Left lung (tissue), 10 donors: Measurements from ENCODE around the gene CMTR1. TPM values are rescaled to one million over a fixed set of nuclear protein-coding genes. Genes with fewer than 3 reads are reported as not detected.

Source experiments
- ATAC-seq: fragments of 200-7000 bp; cut with Tn5 transposase; one replicate; pipeline ENCODE4 v1.9.1; 2020; ENCODE audit warnings: moderate library complexity
- DNase-seq, 4 donors: peaks; one replicate each; pipeline ENCODE4 v3.0.0-alpha.2; 2013 to 2020
- H3K27ac ChIP-seq, 2 donors: fragments of 200-600 bp; sonication (generic) in 1 of 2; one replicate each; pipeline versions ENCODE4 v1.5.0 to v1.8.0; 2020 to 2021
- H3K27me3 ChIP-seq, 2 donors: fragments of 200-600 bp; sonication (generic) in 1 of 2; one replicate each; pipeline versions ENCODE4 v1.5.0 to v1.8.0; 2020 to 2021
- H3K36me3 ChIP-seq, 2 donors: fragments of 200-600 bp; sonication (generic) in 1 of 2; one replicate each; pipeline versions ENCODE4 v1.5.0 to v1.8.0; 2020 to 2021
- H3K4me1 ChIP-seq, 2 donors: fragments of 200-600 bp; one replicate each; pipeline ENCODE4 v1.8.0; 2021
- H3K4me3 ChIP-seq, 2 donors: fragments of 200-600 bp; sonication (generic) in 1 of 2; one replicate each; pipeline versions ENCODE4 v1.5.0 to v1.8.0; 2020 to 2021; ENCODE audit warnings: mild to moderate bottlenecking in 1 of 2
- H3K9me3 ChIP-seq, 2 donors: fragments of 200-600 bp; sonication (generic) in 1 of 2; one replicate each; pipeline versions ENCODE4 v1.5.0 to v1.8.0; 2020 to 2021
- intact Hi-C, 2 donors: fragments of 100-400 bp; cut with DNase I; formaldehyde crosslinking; loops; one replicate each; pipeline versions ENCODE4 v1.11.2 to v1.14.2; 2022
- polyA plus RNA-seq, 6 donors: library from polyadenylated mRNA; unstranded; fragments of 120-200 nt; gene quantifications; one replicate each; pipeline ENCODE4 v1.2.1, GENCODE V29; 2013; ENCODE audit not compliant: insufficient read length in 6 of 6
- total RNA-seq, 2 donors: library from RNA; stranded (reverse); fragmentation: NEBNext Ultra II Directional; extraction: Animal tissue kit (Norgen Biotek cat#: 25700); gene quantifications; one replicate each; pipeline ENCODE4 v1.2.1, GENCODE V29; 2021
- TF ChIP-seq, protein P1 (sequence below), 2 donors: fragments of 200-600 bp; sonication (generic) in 1 of 2; IDR thresholded peaks; one replicate each; pipeline versions ENCODE4 v1.5.0 to v1.8.0; 2021; ENCODE audit warnings: antibody characterized with exemption in 2 of 2
- donor health status: DM: no; HTN: yes; CAD: no.
- donor health status: DM: no; HTN: no; CAD: no.

The CMTR1 gene
- total and polyA plus RNA-seq, 8 donors = 36.1 to 54.4 (median 51.1) TPM

DNA sequence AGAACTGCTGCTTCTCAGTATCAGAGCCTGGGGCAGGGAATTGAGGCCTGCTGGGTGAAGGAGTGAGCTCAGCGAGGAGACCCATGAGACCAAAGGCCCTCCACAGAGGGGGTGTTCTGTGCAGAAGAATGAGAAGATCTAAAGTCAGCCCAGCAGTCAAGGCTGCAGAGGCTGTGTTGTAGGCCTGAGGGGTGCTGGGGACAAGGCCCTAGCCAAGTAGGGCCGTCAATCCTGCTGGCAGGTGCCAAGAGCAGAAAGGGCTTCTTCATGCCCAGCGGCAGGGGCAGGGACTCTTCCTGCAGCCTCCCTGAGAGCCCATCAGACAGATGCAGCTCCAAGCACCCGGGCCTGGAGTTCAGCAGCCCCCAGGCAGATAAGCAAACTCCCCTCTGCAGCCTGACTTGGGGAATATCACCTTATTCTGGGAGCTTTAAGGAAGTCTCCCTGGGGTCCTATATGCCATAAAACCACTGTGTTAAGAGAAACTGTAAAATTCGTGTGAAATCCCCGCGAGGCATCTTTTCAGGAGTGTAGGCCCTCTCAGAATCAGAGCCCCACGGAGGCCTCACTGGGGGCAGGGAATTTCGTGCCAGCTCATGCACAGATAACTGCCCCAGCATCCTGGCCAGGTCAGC is 57.6 kb downstream of the CMTR1 start:
- ATAC-seq = no peak
- Histone ChIP-seq H3K27ac (no peak overlapping the region), H3K27me3 (no peaks in the 10 kb centered on the region), H3K4me1 (peaks cover 0 to 4% of the 10 kb centered on the region in 2 donors), H3K36me3 (no peaks in the 10 kb centered on the region), H3K9me3 (no peaks in the 10 kb centered on the region), H3K4me3 (no peak overlapping the region)
- DNase-seq = peak in 1 of 4 donors; percentile 24
- intact Hi-C loops = no loop called here
- TF ChIP-seq, protein P1, sequence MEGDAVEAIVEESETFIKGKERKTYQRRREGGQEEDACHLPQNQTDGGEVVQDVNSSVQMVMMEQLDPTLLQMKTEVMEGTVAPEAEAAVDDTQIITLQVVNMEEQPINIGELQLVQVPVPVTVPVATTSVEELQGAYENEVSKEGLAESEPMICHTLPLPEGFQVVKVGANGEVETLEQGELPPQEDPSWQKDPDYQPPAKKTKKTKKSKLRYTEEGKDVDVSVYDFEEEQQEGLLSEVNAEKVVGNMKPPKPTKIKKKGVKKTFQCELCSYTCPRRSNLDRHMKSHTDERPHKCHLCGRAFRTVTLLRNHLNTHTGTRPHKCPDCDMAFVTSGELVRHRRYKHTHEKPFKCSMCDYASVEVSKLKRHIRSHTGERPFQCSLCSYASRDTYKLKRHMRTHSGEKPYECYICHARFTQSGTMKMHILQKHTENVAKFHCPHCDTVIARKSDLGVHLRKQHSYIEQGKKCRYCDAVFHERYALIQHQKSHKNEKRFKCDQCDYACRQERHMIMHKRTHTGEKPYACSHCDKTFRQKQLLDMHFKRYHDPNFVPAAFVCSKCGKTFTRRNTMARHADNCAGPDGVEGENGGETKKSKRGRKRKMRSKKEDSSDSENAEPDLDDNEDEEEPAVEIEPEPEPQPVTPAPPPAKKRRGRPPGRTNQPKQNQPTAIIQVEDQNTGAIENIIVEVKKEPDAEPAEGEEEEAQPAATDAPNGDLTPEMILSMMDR (IDR thresholded peaks at IDR 0.05) = no peak

DNA sequence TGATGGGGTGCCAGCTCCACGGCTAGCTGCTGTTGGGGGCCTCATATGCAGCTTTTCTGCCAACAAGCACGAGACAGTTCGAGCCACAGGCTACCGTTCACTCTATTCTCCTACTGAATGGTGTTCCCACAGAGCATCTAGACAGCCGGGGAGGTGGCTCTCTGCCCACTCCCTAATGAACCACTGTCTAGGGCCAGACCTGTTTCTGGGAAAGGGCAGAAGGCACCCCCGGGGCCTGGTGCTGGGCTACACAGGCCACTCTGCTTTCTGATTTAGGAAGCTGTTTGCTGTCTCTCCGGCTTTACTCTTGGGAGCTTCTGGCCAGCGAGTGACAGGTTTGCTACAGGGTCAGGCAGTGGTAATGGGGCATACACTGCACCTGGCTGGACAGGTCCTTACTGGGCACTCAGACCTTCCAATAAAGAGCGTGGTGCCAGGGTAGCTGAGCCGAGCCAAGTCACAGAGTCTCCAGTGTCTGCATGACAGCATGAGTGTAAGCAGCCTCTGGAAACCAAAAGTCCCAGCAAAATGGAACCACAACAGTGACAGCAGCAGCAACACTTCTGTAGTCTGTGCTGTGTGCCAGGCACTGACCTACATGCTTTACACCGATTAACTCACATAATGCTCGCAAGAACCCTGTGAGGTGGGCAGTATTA is 58.3 kb downstream of the CMTR1 start:
- H3K27ac ChIP-seq = no peak overlapping the region

DNA sequence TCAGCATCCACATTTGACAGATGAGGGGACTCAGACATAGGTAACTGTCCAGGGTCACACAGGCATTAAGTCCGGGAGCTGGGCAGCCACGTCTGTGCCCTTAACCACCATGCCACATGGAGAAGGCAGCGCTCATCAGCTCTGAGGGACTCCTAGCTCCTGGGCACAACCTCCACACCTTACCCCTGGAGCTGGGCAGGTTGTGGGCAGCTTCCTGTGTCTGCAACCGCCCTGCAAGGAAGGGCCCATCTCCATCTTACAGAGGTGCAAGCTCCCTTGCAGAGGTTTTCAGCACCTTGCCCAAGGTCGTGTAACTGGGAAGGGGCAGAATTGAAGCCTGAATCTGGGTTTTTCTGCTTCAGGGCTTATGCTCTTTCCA is 58.8 kb downstream of the CMTR1 start:
- DNase-seq (peak in 1 of 4 donors; percentile 20), ATAC-seq (no peak)
- H3K27me3 ChIP-seq = no peaks in the 10 kb centered on the region
- peaks cover 0 to 4% of the 10 kb centered on the region in 2 donors for H3K4me1 ChIP-seq
- intact Hi-C loops = no loop called here
- H3K4me3 ChIP-seq = no peak overlapping the region
- no peaks in the 10 kb centered on the region for H3K9me3 ChIP-seq
- TF ChIP-seq, protein P1 (IDR thresholded peaks at IDR 0.05) = no peak
- no peak overlapping the region for H3K27ac ChIP-seq
- no peaks in the 10 kb centered on the region for H3K36me3 ChIP-seq

More for the DNA sequence above, 58.3 kb downstream of the CMTR1 start:
- no peak overlapping the region for H3K4me3 ChIP-seq
- ATAC-seq (no peak), DNase-seq (peak in 1 of 4 donors; percentile 22)
- TF ChIP-seq, protein P1 (IDR thresholded peaks at IDR 0.05) = no peak
- peaks cover 0 to 4% of the 10 kb centered on the region in 2 donors for H3K4me1 ChIP-seq
- intact Hi-C loops = no loop called here
- no peaks in the 10 kb centered on the region for H3K36me3 ChIP-seq
- H3K27me3 ChIP-seq = no peaks in the 10 kb centered on the region
- H3K9me3 ChIP-seq = no peaks in the 10 kb centered on the region

DNA sequence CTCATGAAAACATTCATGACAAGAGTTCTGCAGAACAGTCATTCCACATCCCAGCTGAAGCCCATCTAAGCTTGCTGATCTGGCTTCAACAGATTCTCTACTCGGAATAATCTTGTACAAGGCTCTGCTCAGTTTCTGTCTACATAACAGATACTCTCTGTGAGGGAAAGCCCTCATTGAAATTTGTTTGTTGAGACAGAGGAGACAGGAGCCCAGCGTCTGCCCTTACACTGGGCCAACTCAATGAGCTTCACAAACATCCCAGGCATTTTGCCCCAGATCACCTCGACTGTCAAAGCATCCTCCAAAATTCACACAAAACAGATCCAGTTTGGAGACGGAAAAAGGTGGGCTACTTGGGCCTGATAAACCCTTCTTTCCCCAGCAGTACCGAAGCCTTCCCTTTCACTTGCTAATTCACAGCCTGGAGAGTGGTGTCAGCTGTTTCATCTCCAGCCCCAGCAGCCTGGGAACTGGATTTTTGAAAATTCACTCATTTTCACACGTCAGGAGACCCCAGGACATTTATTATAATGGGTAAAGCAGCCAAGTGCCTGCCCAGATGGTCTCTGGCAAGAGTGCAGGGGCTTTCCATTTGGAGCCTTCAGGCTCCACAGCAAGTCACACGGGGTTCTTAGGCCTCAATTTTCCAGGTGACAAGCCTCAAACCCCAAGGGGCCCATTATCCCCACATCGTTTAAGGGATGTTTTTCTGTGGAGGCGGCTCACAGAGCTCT is 59.4 kb downstream of the CMTR1 start:
- Histone ChIP-seq H3K4me3 (no peak overlapping the region), H3K9me3 (no peaks in the 10 kb centered on the region), H3K27ac (no peak overlapping the region), H3K36me3 (no peaks in the 10 kb centered on the region), H3K27me3 (no peaks in the 10 kb centered on the region), H3K4me1 (peaks cover 0 to 4% of the 10 kb centered on the region in 2 donors)
- intact Hi-C loops = no loop called here
- TF ChIP-seq, protein P1 (IDR thresholded peaks at IDR 0.05) = no peak
- peak in 1 of 4 donors; percentile 8 for DNase-seq
- no peak for ATAC-seq
